Activated CD8-positive, alpha-beta memory T cell treated with anti-CD3 and anti-CD28 coated beads, Interleukin-2, amount 50 U/mL, for 24 hours (primary cell): Measurements from ENCODE around the gene SRRM5.
"Not testable (repeated sequence)": the region's sequence is repeated elsewhere in the genome, so short reads cannot be mapped to it uniquely, and the experiment has no call there.

ENCODE experiments used
- DNase-seq: peaks from one replicate; pipeline ENCODE4 v3.0.0-alpha.2; 2020; ENCODE audit errors: extremely low read depth

SRRM5 gene

GRCh38 chr19:43591904-43592772 lies 19.8 kb upstream of the SRRM5 start:
- no peak for DNase-seq

- no peak for DNase-seq
Observed at GRCh38 chr19:43592800-43593350, 19.0 kb upstream of the SRRM5 start.

GRCh38 chr19:43594081-43594697 lies 17.7 kb upstream of the SRRM5 start:
- DNase-seq: no peak

- no peak for DNase-seq
Observed at GRCh38 chr19:43594710-43595604, 16.9 kb upstream of the SRRM5 start.

- no peak for DNase-seq
Observed at GRCh38 chr19:43595605-43595998, 16.3 kb upstream of the SRRM5 start.

GRCh38 chr19:43595999-43596841 lies 15.7 kb upstream of the SRRM5 start, which contains the start of the genes IRGQ and ZNF576:
IRGQ (minus strand) TSS chr19:43596134; CDS start chr19:43595338, 796 bp downstream.
ZNF576 (plus strand) TSS chr19:43596595; CDS start chr19:43597109, 514 bp downstream.
- peak; percentile 100 for DNase-seq

GRCh38 chr19:43596842-43597461 lies 14.9 kb upstream of the SRRM5 start:
- DNase-seq: no peak

GRCh38 chr19:43597876-43598275 lies 14.0 kb upstream of the SRRM5 start:
- no peak for DNase-seq

- DNase-seq: no peak
Observed at GRCh38 chr19:43598445-43599240, 13.2 kb upstream of the SRRM5 start.

- DNase-seq: no peak
Observed at GRCh38 chr19:43599635-43600295, 12.1 kb upstream of the SRRM5 start.

- DNase-seq: not testable (repeated sequence)
Observed at GRCh38 chr19:43600326-43600725, 11.6 kb upstream of the SRRM5 start.

- DNase-seq: no peak
Observed at GRCh38 chr19:43605875-43606568, 5.9 kb upstream of the SRRM5 start.

- DNase-seq: no peak
Observed at GRCh38 chr19:43606569-43607229, 5.2 kb upstream of the SRRM5 start.

GRCh38 chr19:43607238-43608205 lies 4.4 kb upstream of the SRRM5 start:
- DNase-seq: no peak

- DNase-seq: no peak
Observed at GRCh38 chr19:43609872-43610271, 2.0 kb upstream of the SRRM5 start.

GRCh38 chr19:43610493-43610892 lies 1.4 kb upstream of the SRRM5 start:
- no peak for DNase-seq

GRCh38 chr19:43612374-43612773 lies 486 bp downstream of the SRRM5 start:
- DNase-seq: no peak
